HCT116 (cell line): ENCODE data around the gene PTPA. TPM values are rescaled to one million over a fixed set of nuclear protein-coding genes. Genes with fewer than 3 reads are reported as not detected.

Source experiments
- ATAC-seq: fragments of 200-7000 bp; cut with Tn5 transposase; 2 replicates; pipeline ENCODE4 v1.9.1; 2020; ENCODE audit warnings: mild to moderate bottlenecking, moderate library complexity
- BruUV-seq: library from RNA; stranded (reverse); fragments of 400-500 nt; replicated peaks from 2 replicates; lab custom pipeline; 2021; lab: Mats Ljungman, UMichigan
- CTCF ChIA-PET: fragments of 300-600 bp; sonication (Branson Sonifier 250); formaldehyde crosslinking; loops from one replicate; lab custom pipeline; 2021; ENCODE audit warnings: antibody characterized with exemption; lab: Charles Lee
- POLR2A ChIA-PET: fragments of 300-600, 350-600 bp; sonication (Branson Sonifier 250); formaldehyde crosslinking; loops from one replicate; lab custom pipeline; 2021; ENCODE audit warnings: antibody characterized with exemption; lab: Charles Lee
- RAD21 ChIA-PET, 2 experiments: fragments of 300-600 bp; sonication (Branson Sonifier 250); formaldehyde crosslinking; loops; one replicate each; lab custom pipeline; 2023; ENCODE audit warnings: low total read pairs in 2 of 2; ENCODE audit not compliant: uncharacterized antibody in 2 of 2, unreplicated experiment in 2 of 2, low non-redundant PET in 1 of 2; lab: Charles Lee
- DNase-seq: peaks from one replicate; pipeline ENCODE4 v3.0.0-alpha.2; 2010; ENCODE audit warnings: low read depth, low spot score
- H2AFZ ChIP-seq: fragments of 200-600 bp; shearing (Covaris generic), sonication (generic); 2 replicates; pipeline ENCODE4 v1.6.1; 2017; ENCODE audit warnings: low read depth, mixed run types, mixed read lengths, antibody characterized with exemption, low read length; ENCODE audit not compliant: poor library complexity, severe bottlenecking
- H3K27ac ChIP-seq: 2 replicates; pipeline ENCODE4 v1.5.1; 2012; ENCODE audit warnings: low read depth, low read length
- H3K27me3 ChIP-seq: fragments of 200-600 bp; sonication (generic); 2 replicates; pipeline ENCODE4 v1.6.1; 2016; ENCODE audit warnings: mixed run types, low read length, mixed read lengths; ENCODE audit not compliant: insufficient read depth
- H3K36me3 ChIP-seq, 2 experiments: fragments of 200-500 bp in 1 of 2; fragments of 200-600 bp in 1 of 2; sonication (Bioruptor generic) in 1 of 2; sonication (generic) in 1 of 2; 2 replicates each; pipeline versions ENCODE4 v1.5.1 to v1.6.1; 2014 to 2016; ENCODE audit warnings: low read length in 2 of 2, inconsistent platforms in 1 of 2, mixed read lengths in 1 of 2, mixed run types in 1 of 2; ENCODE audit not compliant: insufficient read depth in 2 of 2, control insufficient read depth in 1 of 2
- H3K4me1 ChIP-seq, 2 experiments: fragments of 200-600 bp in 1 of 2; sonication (generic) in 1 of 2; 2 replicates each; pipeline versions ENCODE4 v1.5.1 to v1.6.1; 2012 to 2017; ENCODE audit warnings: low read length in 2 of 2, inconsistent platforms in 1 of 2, mild to moderate bottlenecking in 1 of 2, mixed read lengths in 1 of 2, mixed run types in 1 of 2, moderate library complexity in 1 of 2; ENCODE audit not compliant: insufficient read depth in 2 of 2, control insufficient read depth in 1 of 2
- H3K4me2 ChIP-seq: fragments of 200-600 bp; sonication (generic); 2 replicates; pipeline ENCODE4 v1.6.1; 2017; ENCODE audit warnings: mixed run types, low read length, mixed read lengths
- H3K4me3 ChIP-seq, 2 experiments: fragments of 200-600 bp in 1 of 2; sonication (generic) in 1 of 2; replicated peaks in 1 of 2; 2 replicates each; pipeline ENCODE4 v1.5.1; 2011 to 2016; ENCODE audit warnings: low read length in 2 of 2, control low read depth in 1 of 2, low read depth in 1 of 2, mild to moderate bottlenecking in 1 of 2, mixed read lengths in 1 of 2, mixed run types in 1 of 2
- H3K79me2 ChIP-seq: fragments of 200-600 bp; sonication (generic); 2 replicates; pipeline ENCODE4 v1.6.1; 2017; ENCODE audit warnings: mild to moderate bottlenecking, mixed run types, low read length, moderate library complexity, mixed read lengths; ENCODE audit not compliant: insufficient read depth
- H3K9ac ChIP-seq: fragments of 200-600 bp; sonication (generic); 2 replicates; pipeline ENCODE4 v1.6.1; 2016; ENCODE audit warnings: low read length, mixed read lengths
- H3K9me2 ChIP-seq: fragments of 200-600 bp; sonication (generic), shearing (Covaris generic); 2 replicates; pipeline ENCODE4 v1.6.1; 2017; ENCODE audit warnings: mixed run types, mild to moderate bottlenecking, moderate library complexity; ENCODE audit not compliant: insufficient read depth
- H3K9me3 ChIP-seq, 2 experiments: fragments of 200-500 bp in 1 of 2; fragments of 200-600 bp in 1 of 2; sonication (Bioruptor generic) in 1 of 2; sonication (generic) in 1 of 2; 2 replicates each; pipeline ENCODE4 v1.6.1; 2014 to 2017; ENCODE audit warnings: low read length in 2 of 2, mixed read lengths in 2 of 2, inconsistent platforms in 1 of 2, low read depth in 1 of 2, mild to moderate bottlenecking in 1 of 2, mixed run types in 1 of 2, moderate library complexity in 1 of 2; ENCODE audit not compliant: control insufficient read depth in 1 of 2, insufficient read depth in 1 of 2
- H4K20me1 ChIP-seq: fragments of 200-600 bp; sonication (generic), shearing (Covaris generic); 2 replicates; pipeline ENCODE4 v1.6.1; 2017; ENCODE audit warnings: mixed run types, mild to moderate bottlenecking, moderate library complexity; ENCODE audit not compliant: insufficient read depth
- CBX3 ChIP-seq: IDR thresholded peaks from 2 replicates; pipeline ENCODE4 v1.6.1; 2012; ENCODE audit warnings: low read depth
- CEBPB ChIP-seq: IDR thresholded peaks from 2 replicates; pipeline ENCODE4 v1.6.1; 2012; ENCODE audit warnings: low read depth
- EGR1 ChIP-seq: IDR thresholded peaks from 2 replicates; pipeline ENCODE4 v1.6.1; 2012; ENCODE audit warnings: low read depth
- ELF1 ChIP-seq: IDR thresholded peaks from 2 replicates; pipeline ENCODE4 v1.6.1; 2012; ENCODE audit warnings: low read depth, borderline replicate concordance
- EZH2 ChIP-seq: fragments of 200-600 bp; sonication (generic); IDR thresholded peaks from 2 replicates; pipeline ENCODE4 v1.6.1; 2017; ENCODE audit warnings: antibody characterized with exemption, mixed run types
- EZH2phosphoT487 ChIP-seq: fragments of 200-600 bp; IDR thresholded peaks from 2 replicates; pipeline ENCODE4 v1.6.1; 2018; ENCODE audit warnings: antibody characterized with exemption, borderline replicate concordance
- FOSL1 ChIP-seq: IDR thresholded peaks from 2 replicates; pipeline ENCODE4 v1.6.1; 2012; ENCODE audit warnings: low read depth
- JUND ChIP-seq: IDR thresholded peaks from 2 replicates; pipeline ENCODE4 v1.6.1; 2012
- POLR2A ChIP-seq: IDR thresholded peaks from 2 replicates; pipeline ENCODE4 v1.7.0; 2011; ENCODE audit warnings: borderline replicate concordance; ENCODE audit not compliant: insufficient read depth, insufficient read length; ENCODE audit errors: extremely low read depth
- POLR2AphosphoS5 ChIP-seq: IDR thresholded peaks from 2 replicates; pipeline ENCODE4 v1.6.1; 2011; ENCODE audit warnings: mild to moderate bottlenecking, low read depth, low read length, moderate library complexity
- SIN3A ChIP-seq: IDR thresholded peaks from 2 replicates; pipeline ENCODE4 v1.6.1; 2012; ENCODE audit warnings: low read depth
- SRF ChIP-seq: IDR thresholded peaks from 2 replicates; pipeline ENCODE4 v1.6.1; 2012; ENCODE audit warnings: low read depth
- TCF7L2 ChIP-seq: IDR thresholded peaks from 2 replicates; pipeline ENCODE4 v1.7.0; 2011; ENCODE audit warnings: borderline replicate concordance, inconsistent platforms; ENCODE audit not compliant: insufficient read depth, insufficient read length; ENCODE audit errors: extremely low read depth
- intact Hi-C: fragments of 100-400 bp; cut with micrococcal nuclease; formaldehyde crosslinking; loops from 2 replicates; pipeline ENCODE4 v1.10.0; 2022
- total RNA-seq: library from RNA; stranded (reverse); gene quantifications from one replicate; pipeline ENCODE4 v1.2.1, GENCODE V29; 2021; ENCODE audit not compliant: unreplicated experiment
- TF ChIP-seq, protein P1 (sequence below): IDR thresholded peaks from 2 replicates; pipeline ENCODE4 v1.6.1; 2011; ENCODE audit warnings: mild to moderate bottlenecking, low read length, moderate library complexity; ENCODE audit not compliant: insufficient replicate concordance; ENCODE audit errors: extremely low read depth

Gene PTPA
- total RNA-seq, 1 experiment from 2014 or later = 177 TPM

- Histone ChIP-seq H3K4me1 (peaks cover 8 to 26% of the 10 kb centered on the region in 2 experiments), H3K79me2 (no peaks in the 10 kb centered on the region), H3K27ac (peak overlapping the region; percentile 11; the same call in 1 of the 2 replicates), H3K4me2 (no peak overlapping the region), H2AFZ (no peak overlapping the region), H3K9ac (0 out of 2 replicates have a peak overlapping the region, but pooled peaks have one; percentile 12), H3K27me3 (no peaks in the 10 kb centered on the region), H4K20me1 (no peaks in the 10 kb centered on the region), H3K4me3 (no peak overlapping the region), H3K9me2 (no peaks in the 10 kb centered on the region), H3K9me3 (no peaks in the 10 kb centered on the region), H3K36me3 (peaks cover 8 to 22% of the 10 kb centered on the region in 2 experiments; a peak in 2 of 4 replicates)
- TF ChIP-seq, protein P1, sequence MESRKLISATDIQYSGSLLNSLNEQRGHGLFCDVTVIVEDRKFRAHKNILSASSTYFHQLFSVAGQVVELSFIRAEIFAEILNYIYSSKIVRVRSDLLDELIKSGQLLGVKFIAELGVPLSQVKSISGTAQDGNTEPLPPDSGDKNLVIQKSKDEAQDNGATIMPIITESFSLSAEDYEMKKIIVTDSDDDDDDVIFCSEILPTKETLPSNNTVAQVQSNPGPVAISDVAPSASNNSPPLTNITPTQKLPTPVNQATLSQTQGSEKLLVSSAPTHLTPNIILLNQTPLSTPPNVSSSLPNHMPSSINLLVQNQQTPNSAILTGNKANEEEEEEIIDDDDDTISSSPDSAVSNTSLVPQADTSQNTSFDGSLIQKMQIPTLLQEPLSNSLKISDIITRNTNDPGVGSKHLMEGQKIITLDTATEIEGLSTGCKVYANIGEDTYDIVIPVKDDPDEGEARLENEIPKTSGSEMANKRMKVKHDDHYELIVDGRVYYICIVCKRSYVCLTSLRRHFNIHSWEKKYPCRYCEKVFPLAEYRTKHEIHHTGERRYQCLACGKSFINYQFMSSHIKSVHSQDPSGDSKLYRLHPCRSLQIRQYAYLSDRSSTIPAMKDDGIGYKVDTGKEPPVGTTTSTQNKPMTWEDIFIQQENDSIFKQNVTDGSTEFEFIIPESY = no peak
- TF ChIP-seq TCF7L2 (no peak), POLR2A (no peak), EGR1 (no peak), EZH2 (no peak), SIN3A (no peak)
- intact Hi-C loops = no loop called here
- BruUV-seq = no TSS peak
- DNase-seq = no peak
- ChIA-PET CTCF (interaction anchor here (0.6 to 4.8 kb wide), 3 partner anchors 14 to 491 kb away, joined by 3 to 91 read pairs (median 6); partner anchors contain the start of gene NTMT1), RAD21 (no interaction called here), POLR2A (interaction anchor here (1.0 kb wide), 1 partner anchor 352 kb away, joined by 3 read pairs; no protein-coding TSS in a partner anchor)
- peak; percentile 33; the same call in 1 of the 2 replicates for ATAC-seq
Observed at GRCh38 chr9:129133082-129133481, 21.9 kb downstream of the PTPA start.

- ATAC-seq = no peak
- TF ChIP-seq, protein P1 = no peak
- TF ChIP-seq SRF (no peak), EZH2phosphoT487 (no peak), FOSL1 (no peak), ELF1 (no peak), POLR2A (no peak), CBX3 (no peak), TCF7L2 (no peak), CEBPB (no peak), JUND (no peak), POLR2AphosphoS5 (no peak)
Observed at GRCh38 chr9:129135476-129135875, 24.3 kb downstream of the PTPA start.

More at GRCh38 chr9:129135476-129135875, 24.3 kb downstream of the PTPA start:
- H3K9ac ChIP-seq = no peak overlapping the region
- no peaks in the 10 kb centered on the region for H3K27me3 ChIP-seq
- H3K27ac ChIP-seq = no peak overlapping the region
- no peaks in the 10 kb centered on the region for H4K20me1 ChIP-seq
- BruUV-seq = no TSS peak
- H3K4me1 ChIP-seq = peaks cover 20 to 50% of the 10 kb centered on the region in 2 experiments
- no peak overlapping the region for H3K4me2 ChIP-seq
- ChIA-PET RAD21 (interaction anchor here in 1 of 2 experiments (0.6 kb wide), 1 partner anchor 450 kb away, joined by 4 read pairs; no protein-coding TSS in a partner anchor), CTCF (interaction anchor here (6.0 kb wide), 1 partner anchor 489 kb away, joined by 77 read pairs; the partner anchor contains the start of gene NTMT1), POLR2A (interaction anchor here (1.2 kb wide), 1 partner anchor 43 kb away, joined by 3 read pairs; the partner anchor contains the start of gene IER5L)
- no peak for DNase-seq
- H3K9me2 ChIP-seq = no peaks in the 10 kb centered on the region
- H3K9me3 ChIP-seq = no peaks in the 10 kb centered on the region
- 0 out of 2 replicates have a peak, but pooled peaks cover 4% of the 10 kb centered on the region for H3K79me2 ChIP-seq
- intact Hi-C loops = loop anchor here (5.0 kb wide), 1 partner anchor 432 kb away; no protein-coding TSS in a partner anchor
- H2AFZ ChIP-seq = no peak overlapping the region
- peaks cover 4 to 13% of the 10 kb centered on the region in 2 experiments; a peak in 2 of 4 replicates for H3K36me3 ChIP-seq
- H3K4me3 ChIP-seq = no peak overlapping the region
